Erythroblast (primary cell): ENCODE data around the gene CBLC.

Source experiments
- GATA1 ChIP-seq: IDR thresholded peaks from 2 replicates; pipeline ENCODE4 v1.6.1; 2011; ENCODE audit warnings: low read depth, mild to moderate bottlenecking, control low read depth, low read length, moderate library complexity
- POLR2A ChIP-seq: IDR thresholded peaks from 2 replicates; pipeline ENCODE4 v1.6.1; 2011; ENCODE audit warnings: mild to moderate bottlenecking, low read length

- TF ChIP-seq POLR2A = no peak
- TF ChIP-seq GATA1 = no peak
Measured at GRCh38 chr19:44803442-44804428, 26.0 kb downstream of the CBLC start.
